HG03432 (cell line): ENCODE data around the gene COL18A1.
"Not testable (repeated sequence)": the region's sequence is repeated elsewhere in the genome, so short reads cannot be mapped to it uniquely, and the experiment has no call there.

Experiments used
- ATAC-seq: cut with Tn5 transposase; IDR thresholded peaks from one replicate; pipeline ENCODE4 v1.9.1; 2021; ENCODE audit warnings: mild to moderate bottlenecking, moderate library complexity; ENCODE audit not compliant: unreplicated experiment

COL18A1 gene

DNA sequence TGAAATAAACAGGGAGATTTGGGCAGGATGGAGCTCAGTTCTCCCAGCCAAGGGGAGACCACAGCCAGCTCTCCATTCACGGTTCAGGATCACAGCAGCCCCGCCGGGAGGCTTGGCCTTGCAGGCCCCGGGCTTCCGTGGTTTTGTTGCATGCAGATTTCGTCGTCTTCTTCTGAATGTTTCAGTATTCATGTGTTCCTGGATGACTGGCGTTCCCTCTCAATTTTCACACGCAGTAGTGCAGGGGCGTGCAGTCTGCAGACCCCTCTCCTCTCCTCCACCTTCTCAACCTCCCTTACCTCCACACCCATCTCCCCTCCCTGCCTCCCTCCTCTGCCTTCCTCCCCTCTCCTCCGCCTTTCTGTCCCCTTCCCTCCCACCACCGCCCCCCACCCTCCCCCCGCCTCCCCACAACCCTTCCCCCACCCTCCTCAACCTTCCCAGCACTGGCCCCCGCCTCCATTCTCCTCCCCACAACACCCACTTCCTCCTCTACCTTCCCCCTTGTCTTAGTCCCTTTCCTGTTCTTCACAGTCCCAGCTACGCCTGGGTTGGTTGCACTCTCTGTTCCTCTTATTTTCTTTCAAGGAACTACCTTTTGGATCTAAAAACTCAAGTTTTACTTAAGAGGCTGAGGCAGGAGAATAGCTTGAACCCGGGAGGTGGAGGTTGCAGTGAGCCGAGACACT lies 145.7 kb downstream of the COL18A1 start:
- ATAC-seq = peak; percentile 43

- ATAC-seq = no peak
Observed at GRCh38 chr21:45551316-45551715, 146.4 kb downstream of the COL18A1 start.

GRCh38 chr21:45551783-45552695 lies 147.1 kb downstream of the COL18A1 start:
- no peak for ATAC-seq

DNA sequence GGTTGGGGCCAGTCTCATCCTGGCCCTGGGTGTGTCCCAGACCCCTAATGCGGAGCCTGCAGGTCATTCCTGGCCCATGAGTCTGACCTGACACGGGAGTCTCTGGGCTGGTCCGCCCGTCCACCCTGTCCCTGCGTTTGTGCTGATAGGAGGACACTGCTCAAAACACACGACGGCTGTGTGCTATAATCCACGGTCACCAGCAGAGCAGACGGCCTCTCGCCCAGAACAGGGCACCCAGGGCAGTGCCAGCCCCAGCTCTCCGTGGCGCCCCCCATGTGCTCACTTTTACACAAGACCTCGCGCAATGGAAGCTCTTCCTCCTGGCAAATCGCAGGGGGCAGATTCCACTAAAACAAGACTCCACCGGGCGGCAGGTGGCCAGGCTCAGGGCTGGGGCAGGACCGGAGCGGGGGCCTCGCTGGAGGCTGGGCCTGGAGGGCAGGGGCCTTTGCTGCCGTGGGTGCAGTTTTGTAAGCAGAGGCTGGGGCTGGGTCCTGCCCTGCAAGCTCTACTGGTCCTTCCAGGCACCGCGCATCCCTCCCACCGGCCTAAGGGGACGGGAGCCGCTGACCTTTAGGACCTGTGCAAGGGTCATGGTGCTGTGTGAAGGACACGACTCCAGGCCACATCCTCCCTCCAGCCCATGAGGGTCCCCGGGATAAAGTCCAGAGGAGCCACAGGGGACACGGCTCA lies 147.9 kb downstream of the COL18A1 start:
- no peak for ATAC-seq

DNA sequence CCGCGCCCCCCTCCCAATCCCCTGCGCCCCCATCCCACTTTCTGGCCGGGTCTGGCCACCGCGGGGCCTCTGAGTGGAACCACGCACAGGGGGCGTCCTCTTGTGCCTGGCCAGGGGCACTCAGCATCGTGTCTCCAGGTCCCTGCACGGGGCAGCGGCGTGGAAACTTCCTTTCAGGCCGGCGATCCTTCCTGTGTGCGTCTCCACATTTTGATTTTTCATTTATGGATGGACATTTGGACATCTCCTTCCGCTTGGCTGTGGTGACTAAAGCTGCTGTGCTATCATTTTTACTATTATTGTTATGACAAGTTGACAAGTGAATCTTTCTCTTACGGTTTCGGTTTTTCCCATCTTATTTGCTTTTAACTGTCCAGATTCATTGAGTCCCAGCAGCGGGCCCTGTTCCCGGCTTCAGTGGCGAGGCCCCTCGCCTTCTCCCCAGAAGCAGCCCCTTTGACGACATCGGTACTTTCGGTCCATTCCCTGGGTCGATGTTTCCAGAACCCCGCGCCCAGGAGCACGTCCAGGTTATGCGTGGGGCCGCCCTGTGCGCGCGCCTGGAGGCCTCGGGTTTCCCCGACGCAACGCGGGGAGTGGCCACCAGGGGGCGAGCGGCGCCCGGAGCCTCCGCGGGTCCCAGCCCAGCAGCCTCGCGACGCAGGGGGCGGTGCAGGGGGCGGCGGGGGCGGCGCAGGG lies 149.7 kb downstream of the COL18A1 start:
- peak; percentile 56 for ATAC-seq

GRCh38 chr21:45555251-45555556 lies 150.2 kb downstream of the COL18A1 start:
- no peak for ATAC-seq

GRCh38 chr21:45555557-45556301 lies 150.8 kb downstream of the COL18A1 start:
- ATAC-seq = peak; percentile 60

GRCh38 chr21:45556302-45556644 lies 151.3 kb downstream of the COL18A1 start:
- no peak for ATAC-seq

DNA sequence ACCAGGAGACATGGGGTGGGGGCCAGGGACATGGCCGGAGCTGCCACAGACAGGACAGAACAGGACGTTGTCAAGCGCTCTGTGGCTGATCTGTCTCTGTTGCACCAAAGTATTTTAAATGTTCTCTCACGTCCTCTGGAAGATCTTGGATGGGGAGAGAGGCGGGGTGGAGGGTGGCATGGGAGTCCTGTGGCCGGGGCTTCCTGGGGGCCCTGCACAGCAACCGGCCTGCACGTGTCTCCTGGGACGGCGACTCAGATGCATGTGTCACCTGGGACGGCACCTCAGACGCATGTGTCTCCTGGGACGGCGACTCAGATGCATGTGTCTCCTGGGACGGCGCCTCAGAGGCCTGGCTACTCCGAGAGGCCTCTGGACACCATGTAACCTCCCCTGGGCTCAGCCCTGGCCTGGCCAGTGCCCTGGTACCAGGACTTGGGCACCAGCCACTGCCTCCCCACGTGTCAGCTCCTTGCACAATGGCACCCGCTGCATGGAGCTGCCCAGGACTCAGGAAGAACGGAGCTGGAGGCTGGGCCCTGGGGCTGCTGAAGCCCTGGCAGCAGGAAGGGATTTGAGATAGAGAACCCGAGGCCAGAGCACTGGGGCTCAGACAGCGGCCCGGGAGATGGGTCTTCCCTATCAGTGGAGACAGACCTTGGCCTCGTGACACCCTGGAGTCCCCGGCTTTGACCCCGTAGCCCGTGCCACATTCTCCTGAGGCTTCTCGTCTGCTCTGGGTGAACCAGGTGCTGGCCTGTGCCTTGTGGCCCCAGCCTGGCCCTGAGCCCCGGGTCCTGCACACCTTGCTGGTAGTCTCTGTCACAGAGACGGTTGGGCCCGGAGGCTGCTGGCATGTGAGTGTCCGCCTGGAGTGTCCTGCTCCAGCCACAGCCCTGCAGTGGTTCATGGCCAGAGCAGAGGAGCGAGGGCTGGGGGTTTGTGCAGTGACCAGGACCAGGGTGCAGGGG lies 152.0 kb downstream of the COL18A1 start:
- ATAC-seq = no peak

- no peak for ATAC-seq
Observed at GRCh38 chr21:45557616-45558043, 152.7 kb downstream of the COL18A1 start.

GRCh38 chr21:45558044-45558721 lies 153.2 kb downstream of the COL18A1 start:
- ATAC-seq = no peak

DNA sequence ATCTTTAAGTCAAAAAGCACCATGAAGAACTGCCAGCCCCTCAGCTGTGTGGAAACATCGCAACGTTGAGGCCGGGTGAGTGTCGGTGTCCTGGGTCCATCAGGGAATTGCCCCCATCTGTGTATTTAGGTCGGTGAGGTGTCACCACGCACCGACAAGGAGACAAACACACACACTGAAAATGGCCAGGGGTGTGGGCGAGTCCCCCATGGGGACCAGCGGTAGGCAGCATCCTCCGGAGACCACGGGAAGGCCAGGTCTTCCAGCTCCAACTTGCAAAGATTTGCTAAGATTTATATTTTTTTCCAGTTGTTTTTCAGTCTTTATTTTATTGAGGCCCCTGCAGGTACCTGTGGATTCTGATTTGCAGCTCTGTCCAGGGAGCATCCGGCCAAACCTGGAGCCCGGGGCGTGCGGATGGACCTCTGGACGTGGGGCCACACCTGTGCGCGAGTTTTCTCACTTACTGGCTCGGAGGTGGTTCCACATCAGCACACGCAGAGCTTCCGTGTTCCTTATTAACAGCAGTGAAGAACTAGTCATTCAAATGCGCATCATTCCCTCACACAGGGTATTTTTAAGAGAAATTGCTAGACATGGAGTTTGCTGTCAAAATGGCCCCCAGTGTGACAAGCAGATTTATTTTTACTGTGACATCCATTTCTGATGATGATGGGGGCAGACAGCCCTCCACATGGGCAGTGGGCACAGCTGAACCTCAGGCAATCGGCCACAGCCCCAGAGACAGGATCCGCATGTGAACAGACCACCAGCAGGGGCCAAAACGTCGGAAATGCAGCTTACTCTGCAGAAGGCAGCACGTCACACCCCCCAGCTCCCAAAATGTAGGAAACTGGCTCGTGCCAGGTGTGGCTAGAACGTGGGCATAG lies 154.5 kb downstream of the COL18A1 start:
- no peak for ATAC-seq

GRCh38 chr21:45560106-45561021 lies 155.4 kb downstream of the COL18A1 start:
- ATAC-seq = no peak

DNA sequence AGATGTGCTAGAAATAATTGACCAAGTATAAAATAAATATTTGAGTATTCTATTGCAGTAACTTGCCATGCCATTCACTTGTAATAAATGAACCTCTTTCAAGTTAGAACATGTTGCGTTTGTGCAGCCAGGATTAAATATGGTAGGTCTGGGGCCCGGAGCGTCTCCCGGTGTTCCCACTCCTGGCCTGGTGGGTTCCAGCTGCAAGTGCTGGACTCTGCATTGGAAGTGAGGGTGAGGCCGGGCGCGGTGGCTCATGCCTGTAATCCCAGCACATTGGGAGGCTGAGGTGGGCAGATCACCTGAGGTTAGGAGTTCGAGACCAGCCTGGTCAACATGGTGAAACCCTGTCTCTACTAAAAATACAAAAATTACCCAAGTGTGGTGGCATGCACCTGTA lies 156.3 kb downstream of the COL18A1 start:
- not testable (repeated sequence) for ATAC-seq

GRCh38 chr21:45562402-45562801 lies 157.4 kb downstream of the COL18A1 start:
- ATAC-seq = no peak

DNA sequence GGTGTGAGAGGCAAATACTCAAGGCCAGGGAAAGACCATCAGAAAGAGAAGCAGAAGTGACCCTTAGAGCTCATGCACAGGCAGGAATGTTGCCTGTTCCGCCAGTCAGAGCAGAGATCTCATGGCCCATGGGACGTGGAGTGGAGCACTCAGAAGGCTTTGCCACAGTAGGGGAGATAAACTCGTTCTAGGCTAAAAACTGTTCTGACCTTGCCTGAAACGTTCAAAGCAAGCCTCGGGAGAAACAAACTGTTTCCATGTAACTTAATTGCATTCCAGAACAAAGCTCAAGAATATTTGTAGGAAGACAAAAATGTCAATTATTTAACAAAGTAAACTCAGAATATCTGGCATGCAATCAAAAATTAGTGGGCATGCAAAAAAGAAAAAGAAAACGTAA lies 158.0 kb downstream of the COL18A1 start:
- no peak for ATAC-seq
